A549 (cell line): ENCODE results near the gene ZNF385B.

Experiments
- CHD2 ChIP-seq: fragments of 150-350 bp; IDR thresholded peaks from 2 replicates; pipeline ENCODE4 v1.6.1; 2014; ENCODE audit warnings: low read length; ENCODE audit not compliant: partially characterized antibody
- KDM5A ChIP-seq: fragments of 200-600 bp; sonication (generic); IDR thresholded peaks from 2 replicates; pipeline ENCODE4 v1.6.1; 2016; ENCODE audit warnings: antibody characterized with exemption, mild to moderate bottlenecking
- POLR2AphosphoS2 ChIP-seq: conservative IDR thresholded peaks from 2 replicates; pipeline ENCODE4 v1.6.1; 2012; ENCODE audit warnings: low read length, improper control_type of control experiment, inconsistent platforms
- RCOR1 ChIP-seq: fragments of 150-350 bp; IDR thresholded peaks from 2 replicates; pipeline ENCODE4 v1.6.1; 2014; ENCODE audit warnings: antibody characterized with exemption, low read length, low read depth
- TF ChIP-seq, protein P1 (sequence below): fragments of >200 bp; sonication (Bioruptor Twin); formaldehyde crosslinking; IDR thresholded peaks from 3 replicates; pipeline ENCODE4 v1.5.1; 2016

DNA sequence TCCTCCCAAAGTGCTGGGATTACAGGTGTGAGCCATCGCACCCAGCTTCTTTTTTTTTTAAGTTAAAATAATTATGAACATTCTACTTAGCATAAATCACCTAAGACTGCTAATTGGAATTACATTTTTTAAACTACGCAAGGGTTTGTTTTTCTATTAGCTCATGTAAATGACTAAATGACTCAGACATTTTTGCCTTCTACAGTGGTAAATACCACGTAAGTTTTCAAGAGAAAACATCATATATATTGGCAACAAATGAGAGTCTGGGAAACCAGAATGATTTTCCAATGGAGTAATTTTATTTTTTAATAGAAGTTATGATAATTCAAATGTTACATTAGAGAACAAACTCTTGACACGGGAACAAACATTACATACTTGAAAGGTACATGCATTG, 259.0 kb downstream of the ZNF385B start:
- TF ChIP-seq, protein P1, sequence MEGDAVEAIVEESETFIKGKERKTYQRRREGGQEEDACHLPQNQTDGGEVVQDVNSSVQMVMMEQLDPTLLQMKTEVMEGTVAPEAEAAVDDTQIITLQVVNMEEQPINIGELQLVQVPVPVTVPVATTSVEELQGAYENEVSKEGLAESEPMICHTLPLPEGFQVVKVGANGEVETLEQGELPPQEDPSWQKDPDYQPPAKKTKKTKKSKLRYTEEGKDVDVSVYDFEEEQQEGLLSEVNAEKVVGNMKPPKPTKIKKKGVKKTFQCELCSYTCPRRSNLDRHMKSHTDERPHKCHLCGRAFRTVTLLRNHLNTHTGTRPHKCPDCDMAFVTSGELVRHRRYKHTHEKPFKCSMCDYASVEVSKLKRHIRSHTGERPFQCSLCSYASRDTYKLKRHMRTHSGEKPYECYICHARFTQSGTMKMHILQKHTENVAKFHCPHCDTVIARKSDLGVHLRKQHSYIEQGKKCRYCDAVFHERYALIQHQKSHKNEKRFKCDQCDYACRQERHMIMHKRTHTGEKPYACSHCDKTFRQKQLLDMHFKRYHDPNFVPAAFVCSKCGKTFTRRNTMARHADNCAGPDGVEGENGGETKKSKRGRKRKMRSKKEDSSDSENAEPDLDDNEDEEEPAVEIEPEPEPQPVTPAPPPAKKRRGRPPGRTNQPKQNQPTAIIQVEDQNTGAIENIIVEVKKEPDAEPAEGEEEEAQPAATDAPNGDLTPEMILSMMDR, result no peak
- TF ChIP-seq RCOR1, result no peak
- TF ChIP-seq POLR2AphosphoS2, result no peak
- no peak for TF ChIP-seq CHD2
- TF ChIP-seq KDM5A, result no peak
